GM06990 (cell line): Measurements from ENCODE around the gene PHLPP1.

Experiments
- DNase-seq: peaks from one replicate; pipeline ENCODE4 v3.0.0-alpha.2; 2011; ENCODE audit not compliant: insufficient read length; ENCODE audit errors: extremely low read depth
- H3K27me3 ChIP-seq: replicated peaks from 2 replicates; pipeline ENCODE4 v1.6.0; 2011; ENCODE audit warnings: low read length; ENCODE audit not compliant: control insufficient read depth, insufficient read depth
- H3K36me3 ChIP-seq: 2 replicates; pipeline ENCODE4 v1.5.1; 2011; ENCODE audit warnings: low read length; ENCODE audit not compliant: control insufficient read depth, insufficient read depth
- H3K4me3 ChIP-seq: replicated peaks from 2 replicates; pipeline ENCODE4 v1.5.1; 2011; ENCODE audit warnings: low read depth, mild to moderate bottlenecking, control low read depth, low read length
- TF ChIP-seq, protein P1 (sequence below): IDR thresholded peaks from 2 replicates; pipeline ENCODE4 v1.5.1; 2011; ENCODE audit warnings: low read length, control low read depth, mild to moderate bottlenecking, inconsistent platforms; ENCODE audit not compliant: insufficient read depth, poor library complexity, severe bottlenecking

PHLPP1 gene

DNA sequence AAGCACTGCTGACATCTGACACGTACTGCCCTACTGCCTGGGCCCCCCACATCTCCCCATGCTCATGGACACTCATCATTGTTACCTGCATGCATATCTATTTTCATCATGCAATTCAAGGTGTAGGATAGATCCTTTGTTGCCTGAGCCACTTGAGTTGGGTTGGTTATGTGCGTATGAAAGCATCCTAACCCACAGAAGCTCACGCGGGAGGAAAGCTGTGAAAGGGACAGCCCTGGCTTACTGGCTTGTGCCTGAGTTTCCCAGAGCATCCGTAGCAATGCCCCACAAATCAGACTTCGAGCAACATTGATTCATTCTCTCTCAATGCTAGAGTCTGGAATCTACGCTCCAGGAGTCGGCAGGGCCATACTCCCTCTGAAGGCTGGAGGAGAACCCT lies 285.5 kb downstream of the PHLPP1 start:
- no peak for DNase-seq
- TF ChIP-seq, protein P1, sequence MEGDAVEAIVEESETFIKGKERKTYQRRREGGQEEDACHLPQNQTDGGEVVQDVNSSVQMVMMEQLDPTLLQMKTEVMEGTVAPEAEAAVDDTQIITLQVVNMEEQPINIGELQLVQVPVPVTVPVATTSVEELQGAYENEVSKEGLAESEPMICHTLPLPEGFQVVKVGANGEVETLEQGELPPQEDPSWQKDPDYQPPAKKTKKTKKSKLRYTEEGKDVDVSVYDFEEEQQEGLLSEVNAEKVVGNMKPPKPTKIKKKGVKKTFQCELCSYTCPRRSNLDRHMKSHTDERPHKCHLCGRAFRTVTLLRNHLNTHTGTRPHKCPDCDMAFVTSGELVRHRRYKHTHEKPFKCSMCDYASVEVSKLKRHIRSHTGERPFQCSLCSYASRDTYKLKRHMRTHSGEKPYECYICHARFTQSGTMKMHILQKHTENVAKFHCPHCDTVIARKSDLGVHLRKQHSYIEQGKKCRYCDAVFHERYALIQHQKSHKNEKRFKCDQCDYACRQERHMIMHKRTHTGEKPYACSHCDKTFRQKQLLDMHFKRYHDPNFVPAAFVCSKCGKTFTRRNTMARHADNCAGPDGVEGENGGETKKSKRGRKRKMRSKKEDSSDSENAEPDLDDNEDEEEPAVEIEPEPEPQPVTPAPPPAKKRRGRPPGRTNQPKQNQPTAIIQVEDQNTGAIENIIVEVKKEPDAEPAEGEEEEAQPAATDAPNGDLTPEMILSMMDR: no peak

DNA sequence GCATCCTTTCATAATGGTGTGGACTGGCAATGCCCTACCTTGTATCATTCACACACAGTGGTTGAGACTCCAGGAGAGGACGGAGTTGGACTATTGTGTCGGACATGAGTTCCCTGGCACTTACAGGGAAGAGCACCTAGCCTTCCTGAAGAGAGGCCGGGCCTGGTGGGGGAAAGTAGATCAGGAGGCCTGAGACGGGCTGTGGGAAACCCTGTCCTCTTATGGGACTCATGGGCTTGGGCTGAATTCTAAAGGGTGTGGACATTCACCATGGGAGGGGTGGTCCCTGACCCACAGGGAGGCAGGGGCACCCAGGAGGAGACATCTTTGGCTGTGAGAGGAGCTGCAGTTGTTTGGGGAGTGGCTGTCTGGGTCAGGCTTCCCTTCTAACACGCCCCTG lies 286.5 kb downstream of the PHLPP1 start:
- TF ChIP-seq, protein P1: no peak
- Histone ChIP-seq H3K27me3 (peaks cover 1% of the 10 kb centered on the region; the same call in 1 of the 2 replicates), H3K4me3 (no peak overlapping the region), H3K36me3 (no peaks in the 10 kb centered on the region)
- DNase-seq: no peak

More for the DNA sequence above, 285.5 kb downstream of the PHLPP1 start:
- Histone ChIP-seq H3K4me3 (no peak overlapping the region), H3K27me3 (peaks cover 1% of the 10 kb centered on the region), H3K36me3 (no peaks in the 10 kb centered on the region)

DNA sequence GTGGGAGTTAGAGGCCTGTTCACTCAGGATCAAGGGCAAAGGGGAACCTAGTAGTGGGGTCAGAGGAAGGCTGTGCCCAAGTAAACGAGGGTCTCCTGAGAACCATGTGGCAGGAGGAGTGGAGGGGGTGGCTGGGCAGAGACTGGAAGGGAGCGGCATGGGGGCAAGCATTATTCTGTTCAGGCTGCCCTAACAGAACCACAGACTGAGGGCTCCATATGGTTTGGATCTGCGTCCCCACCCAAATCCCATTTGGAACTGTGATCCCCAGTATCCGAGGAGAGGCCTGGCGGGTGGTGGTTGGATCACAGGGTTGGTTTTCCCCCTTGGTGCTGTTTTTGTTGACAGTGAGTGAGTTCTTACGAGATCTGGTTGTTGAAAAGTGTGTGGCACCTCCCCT lies 287.0 kb downstream of the PHLPP1 start:
- TF ChIP-seq, protein P1: no peak
- Histone ChIP-seq H3K27me3 (peaks cover 1% of the 10 kb centered on the region; the same call in 1 of the 2 replicates), H3K4me3 (no peak overlapping the region), H3K36me3 (no peaks in the 10 kb centered on the region)
- no peak for DNase-seq

DNA sequence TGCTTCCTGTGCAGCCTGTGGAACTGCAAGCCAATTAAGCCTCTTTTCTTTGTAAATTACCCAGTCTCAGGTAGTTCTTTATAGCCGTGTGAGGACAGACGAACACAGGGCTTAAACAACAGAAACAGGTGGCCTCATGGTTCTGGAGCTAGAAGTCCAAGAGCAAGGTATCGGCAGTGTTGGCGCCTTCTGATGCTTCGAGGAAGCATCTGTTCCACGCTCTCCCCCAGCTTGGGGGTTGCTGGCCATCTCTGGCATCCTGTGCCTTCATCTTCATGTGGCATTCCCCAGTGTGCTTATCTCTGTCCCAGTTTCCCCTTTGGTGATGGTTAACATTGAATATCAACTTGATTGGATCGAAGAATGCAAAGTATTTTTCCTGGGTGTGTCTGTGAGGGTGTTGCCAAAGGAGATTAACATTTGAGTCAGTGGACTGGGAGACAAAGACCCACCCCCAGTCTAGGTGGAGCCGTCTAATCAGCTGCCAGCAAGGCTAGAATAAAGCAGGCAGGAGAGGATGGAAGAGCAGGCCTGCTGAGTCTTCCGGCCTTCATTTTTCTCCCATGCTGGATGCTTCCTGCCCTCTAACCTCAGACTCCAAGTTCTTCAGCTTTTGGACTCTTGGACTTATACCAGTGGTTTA lies 287.6 kb downstream of the PHLPP1 start:
- Histone ChIP-seq H3K36me3 (no peaks in the 10 kb centered on the region), H3K27me3 (peaks cover 1% of the 10 kb centered on the region; the same call in 1 of the 2 replicates), H3K4me3 (no peak overlapping the region)
- DNase-seq: no peak
- TF ChIP-seq, protein P1: no peak

DNA sequence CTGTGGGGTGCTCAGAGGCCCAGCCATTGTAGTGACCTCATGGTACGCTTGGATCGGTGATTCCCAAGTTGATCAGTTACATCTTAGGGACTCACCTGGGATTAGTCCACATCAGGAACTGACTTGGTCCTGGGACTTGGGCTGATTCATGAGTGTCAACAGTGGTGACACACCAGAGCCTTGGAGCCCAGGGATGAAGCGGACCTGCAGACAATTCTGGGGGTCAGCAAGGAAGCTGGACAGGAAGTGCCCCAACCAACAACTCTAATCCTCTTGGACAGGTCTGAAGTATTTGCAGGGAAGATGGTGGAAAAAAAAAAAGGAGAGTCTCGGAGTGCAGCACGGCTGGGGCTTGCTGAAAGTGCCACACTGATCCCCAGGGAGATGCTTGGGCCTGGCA lies 288.6 kb downstream of the PHLPP1 start:
- Histone ChIP-seq H3K4me3 (no peak overlapping the region), H3K27me3 (peaks cover 1% of the 10 kb centered on the region; the same call in 1 of the 2 replicates), H3K36me3 (no peaks in the 10 kb centered on the region)
- DNase-seq: no peak
- TF ChIP-seq, protein P1: no peak
